ENCODE results near the gene THAP8.
A peak's percentile ranks its signal among the peaks of the same experiment; 100 is the strongest.
"Not testable (repeated sequence)": the region's sequence is repeated elsewhere in the genome, so short reads cannot be mapped to it uniquely, and the experiment has no call there.

The THAP8 gene

GRCh38 chr19:36068810-36069499 is 14.9 kb upstream of the THAP8 start:
- DNase-seq, result not testable (repeated sequence)

DNA sequence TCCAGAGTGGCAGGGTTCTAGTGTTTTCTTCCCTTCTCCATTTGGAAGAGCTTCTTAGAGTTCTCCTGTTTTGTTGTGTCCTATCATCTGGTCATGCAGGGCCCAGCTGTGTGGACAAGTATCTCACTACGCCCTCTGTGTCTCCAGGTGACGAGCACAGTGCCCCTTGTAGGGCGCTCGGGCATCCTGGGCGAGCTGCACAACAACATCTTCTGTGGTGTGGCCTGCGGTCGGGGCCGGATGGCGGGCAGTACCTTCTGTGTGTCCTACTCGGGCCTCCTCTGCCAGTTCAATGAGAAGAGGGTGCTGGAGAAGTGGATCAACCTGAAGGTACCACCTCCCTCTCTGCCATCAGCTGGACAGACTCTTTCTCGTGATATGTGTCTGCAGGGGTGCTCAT is 13.6 kb upstream of the THAP8 start:
- no peak for DNase-seq

GRCh38 chr19:36064826-36065225 is 10.7 kb upstream of the THAP8 start:
- DNase-seq, result no peak

- no peak for DNase-seq
These were observed 7.3 kb upstream of the THAP8 start for GRCh38 chr19:36061367-36061766.

DNA sequence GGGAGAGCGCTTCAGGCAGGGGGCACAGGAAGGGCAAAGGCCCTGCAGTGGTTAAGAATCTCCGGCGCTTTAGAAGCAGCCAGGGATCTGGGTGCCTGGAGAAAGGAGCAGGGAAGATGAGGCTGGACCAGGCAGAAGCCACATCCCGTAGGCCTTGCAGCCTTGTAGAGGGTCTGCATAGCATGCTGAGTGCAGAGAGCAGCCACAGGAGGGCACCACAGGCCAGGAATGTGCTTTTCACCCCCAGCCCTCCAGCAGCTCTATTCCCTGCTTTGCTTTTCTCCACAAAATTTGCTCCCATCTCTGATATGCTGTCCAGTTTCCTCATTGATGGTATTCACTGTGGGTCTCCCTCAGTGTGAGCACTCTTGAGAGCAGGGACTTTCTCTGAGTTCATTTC is 6.3 kb upstream of the THAP8 start:
- peak; percentile 21 for DNase-seq

DNA sequence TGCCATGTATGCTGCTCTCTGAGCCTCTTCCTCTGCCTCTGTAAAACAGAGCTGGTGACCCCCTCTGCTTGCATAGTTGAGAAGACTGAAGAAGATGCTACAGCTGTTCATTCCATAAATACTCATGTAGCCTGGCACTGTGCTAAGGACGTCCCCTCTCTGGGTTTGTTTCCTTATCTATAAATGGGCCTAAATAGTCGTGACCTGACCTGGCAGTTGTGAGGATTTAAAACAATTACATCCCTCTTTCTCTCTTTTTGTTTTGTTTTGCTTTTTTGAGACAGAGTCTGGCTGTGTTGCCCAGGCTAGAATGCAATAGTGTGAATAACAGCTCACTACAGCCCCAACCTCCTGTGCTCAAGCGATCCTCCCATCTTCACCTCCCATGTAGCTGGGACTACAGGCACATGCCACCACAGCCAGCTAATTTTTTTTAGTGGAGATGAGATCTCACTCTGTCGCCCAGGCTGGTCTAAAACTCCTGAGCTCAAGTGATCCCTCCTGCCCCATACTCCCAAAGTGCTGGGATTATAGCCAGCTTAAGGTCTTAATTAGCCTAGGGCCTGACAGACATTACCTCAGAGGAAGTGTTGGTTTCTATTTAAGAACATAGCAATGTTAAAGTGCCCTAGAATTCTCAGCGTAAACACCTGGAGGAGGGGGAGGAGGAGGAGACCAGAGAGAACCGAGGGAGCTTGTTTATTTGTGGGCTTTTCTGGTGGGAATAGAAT is 5.3 kb upstream of the THAP8 start:
- no peak for DNase-seq

DNA sequence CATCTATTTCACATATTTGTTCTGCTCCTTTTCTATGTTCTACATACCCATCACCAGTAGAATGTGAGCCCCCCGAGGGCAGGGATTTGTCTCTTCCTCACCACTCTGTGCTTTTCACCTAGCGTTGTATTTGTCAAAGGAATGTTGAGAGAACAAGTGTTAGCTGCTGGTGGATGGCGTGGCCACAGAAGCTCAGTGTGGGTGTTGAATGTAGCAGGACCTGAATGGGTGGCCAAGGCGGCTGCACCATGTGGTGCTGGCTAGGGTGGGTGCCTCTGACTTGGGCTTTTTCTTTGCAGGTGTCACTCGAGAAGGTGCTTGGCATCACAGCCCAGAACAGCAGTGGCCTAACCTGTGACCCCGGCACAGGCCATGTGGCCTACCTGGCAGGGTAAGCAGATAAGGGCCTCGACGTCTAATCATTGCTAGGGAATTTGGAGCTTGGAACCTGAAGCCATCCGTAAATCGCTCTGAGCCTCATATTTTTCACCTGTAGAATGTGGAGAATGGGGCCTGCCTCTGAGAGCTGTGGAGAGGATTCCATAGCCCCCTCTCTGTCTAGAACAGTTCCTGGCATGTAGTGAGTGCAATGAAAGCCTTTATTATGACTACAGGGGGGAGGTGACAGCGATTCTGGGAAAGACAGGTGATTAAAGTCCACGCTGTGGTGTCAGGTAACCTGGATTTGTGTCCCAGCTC is 4.5 kb upstream of the THAP8 start:
- no peak for DNase-seq

DNA sequence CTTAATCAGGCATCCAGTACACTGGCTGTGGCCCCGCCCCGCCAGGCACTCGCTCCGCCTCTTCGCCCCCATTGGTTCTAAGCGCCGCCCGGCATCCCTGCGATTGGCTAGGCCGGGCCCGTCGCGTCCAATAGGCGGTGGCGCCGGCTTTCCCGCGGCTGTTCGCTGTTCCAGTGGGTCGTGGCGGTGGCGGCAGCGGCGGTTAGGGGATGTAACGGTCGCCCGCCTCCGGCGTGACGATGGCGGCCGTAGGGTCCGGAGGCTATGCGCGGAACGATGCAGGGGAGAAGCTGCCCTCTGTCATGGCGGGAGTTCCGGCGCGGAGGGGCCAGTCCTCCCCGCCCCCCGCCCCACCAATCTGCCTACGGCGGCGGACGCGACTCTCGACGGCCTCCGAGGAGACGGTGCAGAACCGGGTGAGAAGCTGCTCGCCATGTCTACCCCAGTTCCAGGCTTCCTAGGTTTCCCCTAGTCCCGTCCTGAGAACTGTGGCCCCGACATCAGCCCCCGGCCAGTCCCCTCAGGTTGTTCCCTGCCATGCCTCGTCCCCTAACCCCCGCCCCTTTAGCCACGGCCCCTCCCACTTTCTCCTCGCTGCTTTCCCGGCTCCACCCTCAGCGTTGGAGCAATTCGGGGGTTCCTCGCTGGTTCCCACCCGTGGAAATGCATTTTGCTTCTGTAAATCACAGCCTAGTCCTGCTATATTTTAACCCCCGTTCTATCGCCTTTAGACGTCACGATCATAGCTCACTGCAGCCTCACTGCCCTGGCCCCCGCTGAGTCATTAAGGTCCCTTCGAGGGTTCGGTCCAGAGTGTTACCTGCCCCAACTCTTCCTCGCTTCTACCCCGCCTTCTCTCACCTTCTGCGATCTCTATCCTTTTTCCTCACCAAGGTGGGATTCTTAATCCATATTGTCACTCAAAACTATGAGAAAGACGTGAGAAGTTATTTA is 925 bp upstream of the THAP8 start, which contains the start of gene WDR62:
WDR62 (plus strand) TSS at position 165 of the 954 bp plus-strand sequence; CDS start at position 240, 75 bp downstream.
- DNase-seq, result peak; percentile 95

GRCh38 chr19:36051637-36052036 is 2.4 kb downstream of the THAP8 start:
- DNase-seq, result no peak

DNA sequence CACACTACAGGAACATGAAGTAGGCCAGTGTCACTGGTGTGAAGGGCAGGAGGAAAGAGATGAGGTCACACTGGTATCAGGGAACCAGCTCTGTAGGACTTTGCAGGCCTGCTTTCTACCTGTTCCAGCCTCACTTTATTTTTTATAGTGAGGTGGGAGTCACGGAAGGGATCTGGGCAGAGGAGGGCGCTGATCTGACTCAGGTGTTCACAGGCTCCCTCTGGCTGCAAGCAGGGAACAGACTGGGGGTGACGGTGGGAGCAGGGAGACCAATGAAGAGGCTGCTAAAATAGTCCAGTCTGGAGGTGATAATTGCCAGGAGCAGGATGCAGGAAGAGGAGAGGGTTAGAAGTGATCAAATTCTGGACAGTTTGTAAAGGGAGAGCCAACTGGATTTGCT is 2.8 kb downstream of the THAP8 start:
- DNase-seq, result no peak

DNA sequence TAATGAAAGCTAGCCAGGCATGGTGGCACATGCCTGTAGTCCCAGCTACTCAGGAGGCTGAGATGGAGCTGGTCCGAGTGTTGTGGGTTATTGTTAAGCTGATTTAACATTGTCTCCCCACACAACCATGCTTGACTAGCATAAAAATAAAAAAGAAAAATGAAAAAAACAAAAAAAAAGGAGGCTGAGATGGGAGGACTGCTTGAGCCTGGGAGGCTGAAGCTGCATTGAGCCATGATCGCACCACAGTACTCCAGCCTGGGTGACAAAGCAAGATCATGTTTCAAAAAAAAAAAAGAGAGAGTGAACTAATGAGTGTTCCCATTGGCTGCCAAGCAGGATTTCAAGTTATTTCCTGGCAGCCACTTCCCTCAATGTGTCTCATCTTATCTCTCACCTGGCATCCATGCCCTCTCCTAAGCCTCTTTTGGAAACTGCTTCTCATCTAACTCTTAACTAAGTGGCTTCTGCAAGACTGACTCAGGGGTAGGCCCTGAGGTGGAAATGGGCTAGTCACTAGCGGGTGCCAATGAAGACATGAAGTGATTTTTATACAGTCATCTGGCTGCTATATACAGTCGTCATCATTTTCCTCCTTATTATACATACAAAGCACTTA is 4.9 kb downstream of the THAP8 start:
- no peak for DNase-seq

- no peak for DNase-seq
These were observed 6.2 kb downstream of the THAP8 start for GRCh38 chr19:36047835-36048234.

DNA sequence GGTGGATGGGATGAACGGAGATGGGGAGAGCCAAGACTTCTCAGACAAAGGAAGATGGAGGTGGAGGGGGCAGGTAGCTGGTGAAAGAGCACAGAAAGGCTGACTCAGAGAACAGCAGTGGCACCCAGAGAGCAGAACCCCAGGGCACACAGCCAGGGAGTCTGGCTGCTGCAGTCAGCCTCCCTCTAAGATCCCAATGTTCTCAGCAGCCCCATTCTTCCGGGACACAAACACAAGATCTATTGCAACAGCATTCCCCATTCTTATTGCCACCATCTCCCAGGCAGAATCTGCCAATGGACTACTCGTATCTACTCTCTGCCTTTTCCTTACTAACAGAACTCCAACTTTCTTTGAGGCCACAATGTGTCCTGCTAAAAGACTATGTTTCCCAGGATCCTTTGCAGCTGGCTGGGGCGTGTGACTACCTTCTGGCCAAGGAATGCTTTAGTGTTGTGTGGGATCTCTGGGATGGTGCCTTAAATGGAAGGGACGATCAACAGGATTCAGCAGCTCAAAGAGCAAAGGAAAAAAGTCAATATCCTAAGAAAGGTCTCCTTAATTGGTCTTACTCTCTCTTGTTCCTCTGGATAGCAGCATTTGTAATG is 7.5 kb downstream of the THAP8 start:
- DNase-seq, result no peak

- DNase-seq, result no peak
These were observed 10.1 kb downstream of the THAP8 start for GRCh38 chr19:36043952-36044351.

DNA sequence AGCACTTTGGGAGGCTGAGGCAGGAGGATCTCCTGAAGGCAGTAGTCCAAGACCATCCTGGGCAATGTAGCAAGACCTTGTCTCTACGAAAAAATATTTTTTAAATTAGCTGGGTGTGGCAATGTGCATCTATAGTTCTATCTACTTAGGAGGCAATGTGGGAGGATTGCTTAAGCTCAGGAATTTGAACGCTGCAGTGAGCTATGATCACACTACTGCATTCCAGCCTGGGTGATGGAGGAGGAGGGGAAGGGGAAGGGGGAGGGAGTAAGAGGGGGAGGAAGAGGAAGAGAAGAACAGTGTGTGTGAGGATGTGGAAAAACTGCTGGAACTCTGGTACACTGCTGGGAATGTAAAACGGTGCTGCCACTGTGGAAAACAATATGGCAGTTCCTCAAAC is 12.3 kb downstream of the THAP8 start:
- no peak for DNase-seq

GRCh38 chr19:36041092-36041491 is 13.0 kb downstream of the THAP8 start:
- not testable (repeated sequence) for DNase-seq

GRCh38 chr19:36040495-36040894 is 13.6 kb downstream of the THAP8 start:
- no peak for DNase-seq

GRCh38 chr19:36032251-36033104 is 21.6 kb downstream of the THAP8 start, which contains the start of gene CLIP3:
TSS of gene CLIP3 (minus strand) at chr19:36032873. CDS start at chr19:36032357, 516 bp downstream.
- DNase-seq, result peak; percentile 41

DNA sequence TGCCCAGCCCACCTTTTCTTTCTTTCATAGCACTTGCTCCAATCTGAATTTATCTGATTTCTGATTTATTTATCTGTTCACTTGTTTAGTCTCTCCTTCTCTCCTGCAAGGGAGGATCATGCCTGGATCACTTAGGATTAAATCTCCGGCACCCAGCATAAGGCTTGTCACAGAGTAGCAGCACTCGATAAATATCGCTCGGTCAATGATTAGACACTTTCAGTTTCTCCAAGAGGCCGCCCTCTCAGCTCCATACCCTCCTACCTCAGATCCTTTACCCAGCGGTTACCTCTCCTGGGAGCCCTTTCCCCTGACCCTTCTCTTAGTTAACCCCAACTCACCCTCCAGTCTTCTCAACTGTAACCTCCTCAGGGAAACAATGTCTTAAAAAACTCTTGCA is 22.8 kb downstream of the THAP8 start:
- no peak for DNase-seq
